H54 (cell line): ENCODE measurements around the gene DPH2.

Experiments
- DNase-seq: peaks from one replicate; pipeline ENCODE4 v3.0.0; 2011; ENCODE audit warnings: low spot score, mixed read lengths; ENCODE audit not compliant: insufficient read length
- FAIRE-seq: peaks from 3 replicates; lab custom pipeline; 2011; peaks lifted over from hg19 to GRCh38; lab: Jason Lieb, UNC
- POLR2A ChIP-seq: IDR thresholded peaks from 2 replicates; pipeline ENCODE4 v1.6.1; 2011; ENCODE audit warnings: low read depth, mild to moderate bottlenecking, low read length

DPH2 gene

DNA sequence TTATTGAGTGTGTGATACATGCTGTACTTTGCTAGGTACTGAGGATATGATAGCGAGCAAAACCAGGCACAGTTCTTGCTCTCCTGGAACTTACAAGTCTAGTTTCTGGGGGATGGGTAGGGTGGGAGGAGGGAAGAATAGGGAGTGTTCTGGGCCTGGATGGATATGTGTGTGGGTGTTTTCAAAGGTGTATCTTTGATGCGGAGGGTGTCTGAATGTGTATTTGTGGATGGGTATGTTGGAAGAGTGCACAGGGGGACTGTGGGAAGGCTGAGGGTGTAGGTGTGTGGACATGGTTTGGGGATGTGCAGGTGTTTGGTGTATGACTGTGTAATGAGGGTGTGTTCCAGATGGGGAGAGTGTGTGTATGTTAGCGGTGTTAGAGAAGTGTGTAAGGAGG, 4.5 kb upstream of the DPH2 start:
- no peak for DNase-seq
- no peak for TF ChIP-seq POLR2A
- no peak for FAIRE-seq

DNA sequence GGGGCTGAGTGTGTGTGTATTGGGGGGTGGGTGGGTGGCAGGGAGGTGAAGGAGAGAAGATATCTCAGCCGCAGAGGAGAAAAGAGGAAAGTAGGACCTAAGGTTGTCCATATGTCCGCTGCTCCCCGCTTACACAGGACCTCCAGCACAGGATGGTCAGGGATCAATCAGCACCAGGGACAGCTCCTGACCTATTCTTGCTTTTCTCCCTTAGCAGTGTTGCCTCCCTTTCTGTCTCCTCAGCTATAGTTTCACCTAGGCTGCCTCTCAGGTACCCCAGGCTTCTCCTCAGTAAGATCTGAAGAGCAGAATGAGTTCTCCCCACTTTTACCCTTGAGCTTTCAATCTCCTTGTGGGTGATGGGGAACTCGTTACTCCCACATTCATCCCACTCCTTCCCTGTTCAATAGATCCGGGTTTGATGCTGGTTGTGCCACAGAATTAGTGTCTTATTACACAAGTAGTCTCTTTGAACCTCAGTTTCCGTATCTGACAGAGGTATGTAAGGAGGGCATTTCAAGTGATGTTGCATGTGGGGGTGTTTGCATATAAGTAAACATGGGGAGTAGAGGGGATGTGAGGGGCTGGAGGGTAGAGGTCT, 1.4 kb upstream of the DPH2 start:
- no peak for TF ChIP-seq POLR2A
- DNase-seq (no peak), FAIRE-seq (no peak)

DNA sequence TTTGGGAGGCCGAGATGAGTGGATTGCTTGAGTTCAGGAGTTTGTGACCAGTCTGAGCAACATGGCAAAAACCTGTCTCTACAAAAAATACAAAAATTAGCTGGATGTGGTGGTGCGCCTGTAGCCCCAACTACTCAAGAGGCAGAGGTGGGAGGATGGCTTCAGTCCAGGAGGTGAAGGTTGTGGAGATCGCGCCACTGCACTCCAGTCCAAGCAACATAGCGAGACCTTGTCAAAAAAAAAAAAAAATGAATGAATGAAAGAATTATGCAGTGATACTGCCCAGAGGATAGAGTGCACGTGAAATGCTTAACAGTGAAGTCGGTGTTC, 429 bp upstream of the DPH2 start:
- FAIRE-seq (no peak), DNase-seq (no peak)
- no peak for TF ChIP-seq POLR2A

DNA sequence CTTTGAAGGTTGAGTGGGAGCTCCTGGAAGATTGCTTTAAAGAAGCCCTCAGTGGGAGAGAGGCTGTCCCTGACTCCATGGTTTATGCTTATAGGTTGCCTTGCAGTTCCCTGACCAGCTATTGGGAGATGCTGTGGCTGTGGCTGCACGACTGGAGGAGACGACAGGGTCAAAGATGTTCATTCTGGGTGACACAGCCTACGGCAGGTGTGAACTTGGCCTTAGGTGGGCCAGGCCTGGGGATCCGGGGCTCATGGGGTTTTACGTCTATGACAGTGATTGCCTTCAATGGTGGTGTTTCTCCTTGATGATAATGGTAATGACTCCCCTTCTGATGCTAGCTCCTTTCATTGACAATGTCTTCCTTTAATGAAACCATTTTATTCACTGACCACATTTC, 692 bp downstream of the DPH2 start:
- DNase-seq (no peak), FAIRE-seq (no peak)

DNA sequence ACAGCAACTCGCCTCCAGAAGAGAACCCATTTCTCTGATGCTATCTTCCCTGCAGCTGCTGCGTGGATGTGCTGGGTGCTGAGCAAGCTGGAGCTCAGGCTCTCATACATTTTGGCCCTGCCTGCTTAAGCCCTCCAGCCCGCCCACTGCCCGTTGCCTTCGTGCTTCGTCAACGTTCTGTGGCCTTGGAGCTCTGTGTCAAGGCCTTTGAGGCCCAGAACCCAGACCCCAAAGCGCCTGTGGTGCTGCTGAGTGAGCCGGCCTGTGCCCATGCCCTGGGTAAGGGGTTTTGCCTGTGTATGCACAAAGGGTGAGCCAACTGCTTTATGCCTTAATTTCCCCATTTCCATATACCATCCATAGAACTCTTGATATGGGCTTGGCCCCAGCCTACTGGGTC, 1.1 kb downstream of the DPH2 start:
- no peak for TF ChIP-seq POLR2A
- no peak for DNase-seq
- FAIRE-seq, result no peak

More for the DNA sequence above, 692 bp downstream of the DPH2 start:
- TF ChIP-seq POLR2A, result no peak

DNA sequence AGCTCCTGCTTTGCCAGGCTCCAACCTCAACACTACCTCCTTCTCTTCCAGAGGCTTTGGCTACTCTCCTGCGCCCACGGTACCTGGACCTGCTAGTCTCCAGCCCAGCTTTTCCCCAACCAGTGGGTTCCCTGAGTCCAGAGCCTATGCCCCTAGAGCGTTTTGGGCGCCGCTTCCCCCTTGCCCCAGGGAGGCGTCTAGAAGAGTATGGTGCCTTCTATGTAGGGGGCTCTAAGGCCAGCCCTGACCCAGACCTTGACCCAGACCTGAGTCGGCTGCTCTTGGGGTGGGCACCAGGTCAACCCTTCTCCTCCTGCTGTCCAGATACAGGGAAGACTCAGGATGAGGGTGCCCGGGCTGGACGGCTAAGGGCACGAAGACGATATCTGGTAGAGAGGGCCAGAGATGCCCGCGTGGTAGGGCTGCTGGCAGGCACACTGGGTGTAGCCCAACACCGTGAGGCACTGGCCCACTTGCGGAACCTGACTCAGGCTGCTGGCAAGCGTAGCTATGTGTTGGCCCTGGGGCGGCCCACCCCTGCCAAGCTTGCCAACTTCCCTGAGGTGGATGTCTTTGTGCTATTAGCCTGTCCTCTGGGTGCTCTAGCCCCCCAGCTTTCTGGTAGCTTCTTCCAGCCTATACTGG, 1.6 kb downstream of the DPH2 start:
- no peak for FAIRE-seq
- TF ChIP-seq POLR2A, result no peak
- no peak for DNase-seq

DNA sequence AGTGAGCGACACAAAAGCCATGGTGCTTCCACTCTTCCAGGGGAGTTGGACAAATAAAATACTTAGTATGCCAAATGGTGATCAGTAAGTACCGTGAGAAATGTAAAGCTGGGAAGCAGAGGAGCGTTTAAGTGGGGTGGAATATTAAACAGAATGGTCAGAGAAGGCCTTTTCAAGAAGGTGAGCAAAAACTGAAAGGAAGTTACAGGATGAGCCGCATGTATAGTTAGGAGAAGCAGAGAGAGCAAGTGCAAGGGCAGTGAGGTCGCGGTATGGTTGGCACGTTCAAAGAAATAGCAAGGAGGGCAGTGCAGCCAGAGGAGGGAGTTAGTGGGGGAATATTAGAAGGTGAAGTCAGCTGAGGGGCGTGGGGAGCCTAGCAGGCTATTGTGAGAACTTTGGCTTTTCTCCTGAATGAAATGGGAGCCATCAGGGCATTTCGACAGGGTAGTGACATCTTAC, 4.2 kb downstream of the DPH2 start:
- no peak for TF ChIP-seq POLR2A
- DNase-seq (no peak), FAIRE-seq (no peak)

DNA sequence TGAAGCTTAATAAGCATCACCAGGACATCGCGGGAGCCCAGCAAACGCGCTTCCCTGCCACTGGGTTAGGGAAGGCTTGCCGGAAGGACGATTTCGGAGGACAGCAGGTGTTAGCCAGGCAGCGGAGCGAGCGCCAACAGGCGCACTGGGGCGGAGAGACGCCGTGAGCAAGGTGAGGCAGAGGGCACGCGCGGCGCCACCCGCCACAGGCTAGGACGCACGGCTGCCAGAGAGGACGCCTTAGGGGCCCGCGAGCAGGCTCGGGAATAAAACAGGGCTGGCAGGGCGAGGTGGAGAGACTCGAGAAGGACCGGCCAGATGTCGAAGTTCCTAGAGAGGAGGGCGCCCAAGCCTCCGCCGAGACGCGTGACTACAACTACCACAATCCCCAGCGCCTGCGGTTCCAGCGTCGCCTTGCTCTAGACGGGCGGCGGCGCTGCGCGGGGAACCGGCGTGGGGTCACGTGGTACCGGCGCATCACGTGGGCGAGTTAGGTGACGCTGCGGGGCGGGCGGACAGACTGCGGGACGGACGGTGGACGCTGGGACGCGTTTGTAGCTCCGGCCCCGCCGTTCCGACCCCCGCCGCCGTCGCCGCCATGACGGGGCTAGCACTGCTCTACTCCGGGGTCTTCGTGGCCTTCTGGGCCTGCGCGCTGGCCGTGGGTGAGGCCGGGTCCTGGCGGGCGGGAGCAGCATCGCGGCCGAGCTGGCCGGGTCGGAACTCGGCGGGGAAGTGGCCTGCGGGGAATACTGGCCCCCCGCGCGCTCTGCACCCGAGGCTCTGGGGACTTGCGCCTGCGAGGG, 4.8 kb downstream of the DPH2 start, which contains the start of gene ATP6V0B:
TSS of gene ATP6V0B (plus strand) at position 518 of the 806 bp plus-strand sequence. CDS start at position 599, 81 bp downstream.
- DNase-seq (peak; percentile 97), FAIRE-seq (no peak)
- TF ChIP-seq POLR2A, result peak; percentile 94

DNA sequence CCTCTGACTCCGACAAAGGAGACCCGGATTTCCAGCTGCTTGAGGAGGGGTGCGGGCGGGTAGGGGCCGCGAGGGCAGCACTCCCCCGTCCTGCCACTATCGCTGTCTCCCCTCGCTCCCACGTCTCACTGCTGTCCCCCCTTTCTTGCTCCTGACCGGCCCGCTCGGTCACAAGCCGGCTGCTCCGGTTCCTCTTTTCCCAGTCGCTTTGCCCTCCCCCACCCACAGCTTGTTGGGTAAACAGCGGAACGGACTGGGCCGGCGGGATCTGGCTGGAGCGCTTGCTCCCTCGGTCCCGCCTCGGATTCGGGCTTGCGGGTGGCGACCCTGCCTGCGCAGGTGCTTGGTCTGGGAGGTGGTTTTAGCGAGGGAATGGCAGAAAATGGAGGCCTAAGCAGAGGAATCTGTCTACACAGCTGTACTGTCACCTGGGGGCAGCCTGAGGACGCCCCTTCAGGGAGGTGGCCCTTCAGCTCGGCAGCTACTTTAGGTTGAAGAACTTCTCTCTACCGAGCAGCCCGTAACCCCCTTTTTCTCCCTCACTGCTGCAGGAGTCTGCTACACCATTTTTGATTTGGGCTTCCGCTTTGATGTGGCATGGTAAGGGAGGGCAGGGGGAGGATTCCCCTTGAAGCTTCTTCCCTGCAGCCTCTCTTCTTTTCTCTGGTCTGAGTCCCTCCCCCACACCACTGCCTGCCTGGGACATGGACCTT, 5.6 kb downstream of the DPH2 start:
- DNase-seq (no peak), FAIRE-seq (no peak)
- no peak for TF ChIP-seq POLR2A

DNA sequence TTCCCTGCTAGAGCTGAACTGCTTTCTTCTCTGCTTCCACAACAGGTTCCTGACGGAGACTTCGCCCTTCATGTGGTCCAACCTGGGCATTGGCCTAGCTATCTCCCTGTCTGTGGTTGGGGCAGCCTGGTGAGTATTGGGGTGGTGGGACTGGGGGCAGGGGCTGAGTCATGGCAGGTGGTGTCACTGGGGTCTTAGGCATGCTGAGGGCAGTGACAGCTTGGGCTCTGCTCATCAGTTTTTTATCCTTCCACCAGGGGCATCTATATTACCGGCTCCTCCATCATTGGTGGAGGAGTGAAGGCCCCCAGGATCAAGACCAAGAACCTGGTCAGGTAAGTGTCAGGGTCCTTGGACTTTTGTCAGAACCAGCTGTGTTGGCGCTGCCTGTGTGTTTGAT, 6.2 kb downstream of the DPH2 start:
- FAIRE-seq (no peak), DNase-seq (no peak)
- no peak for TF ChIP-seq POLR2A

DNA sequence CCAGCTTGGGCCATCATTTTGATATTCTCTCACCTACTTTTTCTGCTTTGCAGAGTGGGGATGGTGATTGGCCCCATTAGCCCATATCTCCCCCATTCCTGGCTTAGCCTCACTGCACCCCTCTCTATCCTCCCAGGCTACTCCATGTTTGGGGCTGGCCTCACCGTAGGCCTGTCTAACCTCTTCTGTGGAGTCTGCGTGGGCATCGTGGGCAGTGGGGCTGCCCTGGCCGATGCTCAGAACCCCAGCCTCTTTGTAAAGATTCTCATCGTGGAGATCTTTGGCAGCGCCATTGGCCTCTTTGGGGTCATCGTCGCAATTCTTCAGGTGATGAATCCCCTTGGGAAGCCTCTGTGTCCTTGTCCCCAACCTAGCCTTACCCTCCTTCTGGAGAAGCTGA, 7.1 kb downstream of the DPH2 start:
- no peak for FAIRE-seq
- TF ChIP-seq POLR2A, result no peak
- DNase-seq, result no peak

DNA sequence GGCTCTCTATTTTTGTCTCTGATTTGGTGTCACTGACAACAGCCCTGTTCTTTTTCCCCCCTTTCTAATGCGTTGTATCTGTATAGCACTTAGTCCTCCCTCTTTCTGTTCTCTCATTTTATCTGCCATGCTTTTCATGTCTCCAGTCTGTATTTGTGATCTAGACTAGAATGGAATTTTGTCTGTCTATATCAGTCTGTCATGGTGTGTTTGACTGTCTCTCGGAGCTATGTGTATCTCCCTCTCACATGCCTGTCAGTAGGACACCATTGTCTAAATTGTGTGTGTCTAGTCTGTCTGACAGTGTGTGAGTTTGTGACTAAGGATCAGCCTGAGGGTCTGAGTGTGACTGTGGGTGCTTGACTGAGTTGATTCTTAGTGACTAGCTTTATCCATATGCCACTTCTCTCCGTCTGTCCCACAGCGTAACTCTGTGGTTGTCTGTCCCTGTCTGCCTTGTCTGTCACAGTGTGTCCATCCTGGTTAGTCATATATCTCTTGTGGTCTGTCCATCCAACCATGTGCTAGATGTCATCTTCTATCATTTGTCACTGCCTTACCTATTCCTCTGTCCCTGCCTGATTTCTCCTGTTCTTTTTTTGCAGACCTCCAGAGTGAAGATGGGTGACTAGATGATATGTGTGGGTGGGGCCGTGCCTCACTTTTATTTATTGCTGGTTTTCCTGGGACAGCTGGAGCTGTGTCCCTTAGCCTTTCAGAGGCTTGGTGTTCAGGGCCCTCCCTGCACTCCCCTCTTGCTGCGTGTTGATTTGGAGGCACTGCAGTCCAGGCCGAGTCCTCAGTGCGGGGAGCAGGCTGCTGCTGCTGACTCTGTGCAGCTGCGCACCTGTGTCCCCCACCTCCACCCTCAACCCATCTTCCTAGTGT, 7.8 kb downstream of the DPH2 start:
- no peak for TF ChIP-seq POLR2A
- DNase-seq (no peak), FAIRE-seq (no peak)

DNA sequence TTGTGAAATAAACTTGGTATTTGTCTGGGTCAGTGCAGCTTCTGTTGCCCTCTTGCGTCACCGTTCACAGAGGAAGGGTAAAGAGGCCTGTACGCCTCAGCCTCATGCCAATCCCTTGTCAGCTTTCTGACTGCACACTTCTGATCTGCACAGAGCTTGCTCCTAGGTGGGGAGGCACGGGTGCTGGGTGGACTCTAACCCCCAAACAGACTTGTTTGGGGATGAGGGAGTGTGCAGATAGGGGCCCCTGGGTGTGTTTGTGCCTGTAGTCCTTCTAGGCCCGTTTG, 8.4 kb downstream of the DPH2 start:
- FAIRE-seq, result no peak
- DNase-seq, result no peak
- no peak for TF ChIP-seq POLR2A
